GM19468 (cell line): Measurements from ENCODE around the gene CYP1B1.
"Not testable (repeated sequence)": the region's sequence is repeated elsewhere in the genome, so short reads cannot be mapped to it uniquely, and the experiment has no call there.

Experiments used
- ATAC-seq: cut with Tn5 transposase; IDR thresholded peaks from one replicate; pipeline ENCODE4 v1.9.1; 2021; ENCODE audit warnings: mild to moderate bottlenecking, moderate library complexity, moderate number of reproducible peaks; ENCODE audit not compliant: unreplicated experiment; ENCODE audit errors: extremely low read depth

CYP1B1 gene

GRCh38 chr2:38075507-38076151 is at the start of gene CYP1B1:
Gene CYP1B1, minus strand, starts transcription at chr2:38076151. Its CDS starts 763 bp downstream, at chr2:38075388.
- ATAC-seq: no peak

GRCh38 chr2:38125007-38125406 is 49.1 kb upstream of the CYP1B1 start:
- no peak for ATAC-seq

- no peak for ATAC-seq
Measured at GRCh38 chr2:38123911-38124310, 48.0 kb upstream of the CYP1B1 start.

- no peak for ATAC-seq
Measured at GRCh38 chr2:38122344-38122743, 46.4 kb upstream of the CYP1B1 start.

GRCh38 chr2:38121481-38121880 is 45.5 kb upstream of the CYP1B1 start:
- ATAC-seq: no peak

- no peak for ATAC-seq
Measured at GRCh38 chr2:38120829-38121228, 44.9 kb upstream of the CYP1B1 start.

- ATAC-seq: no peak
Measured at GRCh38 chr2:38120264-38120592, 44.3 kb upstream of the CYP1B1 start.

GRCh38 chr2:38116762-38117161 is 40.8 kb upstream of the CYP1B1 start:
- no peak for ATAC-seq

GRCh38 chr2:38115216-38116032 is 39.5 kb upstream of the CYP1B1 start:
- ATAC-seq: no peak

- no peak for ATAC-seq
Measured at GRCh38 chr2:38113981-38114708, 38.2 kb upstream of the CYP1B1 start.

GRCh38 chr2:38113051-38113450 is 37.1 kb upstream of the CYP1B1 start:
- ATAC-seq: no peak

GRCh38 chr2:38111350-38111749 is 35.4 kb upstream of the CYP1B1 start:
- ATAC-seq: not testable (repeated sequence)

GRCh38 chr2:38109732-38110181 is 33.8 kb upstream of the CYP1B1 start:
- no peak for ATAC-seq

- ATAC-seq: no peak
Measured at GRCh38 chr2:38108907-38109731, 33.2 kb upstream of the CYP1B1 start.

- no peak for ATAC-seq
Measured at GRCh38 chr2:38107738-38108410, 31.9 kb upstream of the CYP1B1 start.

- no peak for ATAC-seq
Measured at GRCh38 chr2:38106405-38107094, 30.6 kb upstream of the CYP1B1 start.

GRCh38 chr2:38105922-38106321 is 30.0 kb upstream of the CYP1B1 start:
- no peak for ATAC-seq

GRCh38 chr2:38104598-38104997 is 28.6 kb upstream of the CYP1B1 start:
- no peak for ATAC-seq

GRCh38 chr2:38100328-38100727 is 24.4 kb upstream of the CYP1B1 start:
- no peak for ATAC-seq
